MV-4-11 (cell line): ENCODE measurements around the gene CATSPER1.
"Not testable (repeated sequence)": the region's sequence is repeated elsewhere in the genome, so short reads cannot be mapped to it uniquely, and the experiment has no call there.

Experiments used
- DNase-seq: peaks from one replicate; lab custom pipeline; 2025; lab: John Stamatoyannopoulos, UW

Gene CATSPER1

GRCh38 chr11:66051766-66052663 lies 25.7 kb upstream of the CATSPER1 start, which contains the start of gene SF3B2:
Gene SF3B2, plus strand, starts transcription at chr11:66052364. Its CDS starts 21 bp downstream, at chr11:66052385.
- peak; percentile 97 for DNase-seq

- no peak for DNase-seq
These were observed 25.1 kb upstream of the CATSPER1 start for GRCh38 chr11:66051371-66051765.

- DNase-seq: no peak
These were observed 24.4 kb upstream of the CATSPER1 start for GRCh38 chr11:66050581-66051231.

- no peak for DNase-seq
These were observed 22.5 kb upstream of the CATSPER1 start, which contains the start of gene GAL3ST3 for GRCh38 chr11:66048547-66049323. Gene GAL3ST3, minus strand, starts transcription at chr11:66049161. Its CDS starts 3,746 bp downstream, at chr11:66045415.

- DNase-seq: no peak
These were observed 21.5 kb upstream of the CATSPER1 start for GRCh38 chr11:66047541-66048365.

GRCh38 chr11:66046901-66047300 lies 20.6 kb upstream of the CATSPER1 start:
- DNase-seq: no peak

GRCh38 chr11:66045177-66045639 lies 18.9 kb upstream of the CATSPER1 start:
- peak; percentile 36 for DNase-seq

- DNase-seq: no peak
These were observed 18.5 kb upstream of the CATSPER1 start for GRCh38 chr11:66044757-66045156.

- no peak for DNase-seq
These were observed 17.0 kb upstream of the CATSPER1 start for GRCh38 chr11:66042996-66043906.

- no peak for DNase-seq
These were observed 16.1 kb upstream of the CATSPER1 start for GRCh38 chr11:66042227-66042995.

- DNase-seq: no peak
These were observed 13.5 kb upstream of the CATSPER1 start for GRCh38 chr11:66039765-66040164.

GRCh38 chr11:66037327-66037726 lies 11.0 kb upstream of the CATSPER1 start:
- no peak for DNase-seq

GRCh38 chr11:66036334-66036710 lies 10.0 kb upstream of the CATSPER1 start:
- DNase-seq: no peak

- no peak for DNase-seq
These were observed 9.5 kb upstream of the CATSPER1 start for GRCh38 chr11:66035653-66036333.

GRCh38 chr11:66032957-66033735 lies 6.9 kb upstream of the CATSPER1 start:
- peak; percentile 5 for DNase-seq

GRCh38 chr11:66023186-66023440 lies 3.2 kb downstream of the CATSPER1 start:
- DNase-seq: not testable (repeated sequence)

GRCh38 chr11:66022401-66023185 lies 3.7 kb downstream of the CATSPER1 start:
- peak; percentile 37 for DNase-seq
